Stomach (tissue), 9 donors: ENCODE measurements around the gene AP4E1. TPM values are rescaled to one million over a fixed set of nuclear protein-coding genes. Genes with fewer than 3 reads are reported as not detected.

Source experiments
- DNase-seq, 2 donors: peaks; one replicate each; pipeline versions ENCODE4 v3.0.0 to v3.0.0-alpha.2; 2013 to 2019
- H3K27ac ChIP-seq, 5 donors: fragments of 200-600 bp in 4 of 5; sonication (generic) in 4 of 5; one replicate each; pipeline ENCODE4 v1.5.1; 2013 to 2019; ENCODE audit warnings: mild to moderate bottlenecking in 1 of 5, moderate library complexity in 1 of 5
- H3K27me3 ChIP-seq, 3 donors: fragments of 200-600 bp; sonication (generic); one replicate each; pipeline ENCODE4 v1.5.1; 2017 to 2019; ENCODE audit warnings: mixed run types in 1 of 3
- H3K36me3 ChIP-seq, 4 donors: fragments of 200-600 bp; sonication (generic); 1 replicate in 3 of 4; 2 replicates in 1 of 4; pipeline ENCODE4 v1.5.1; 2016 to 2019
- H3K4me1 ChIP-seq, 4 donors: fragments of 200-600 bp; sonication (generic); one replicate each; pipeline ENCODE4 v1.5.1; 2016 to 2019
- H3K4me3 ChIP-seq, 4 donors: fragments of 200-600 bp; sonication (generic) in 3 of 4; one replicate each; pipeline ENCODE4 v1.5.1; 2016 to 2019; ENCODE audit warnings: mild to moderate bottlenecking in 1 of 4
- H3K9me3 ChIP-seq, 4 donors: fragments of 200-600 bp; sonication (generic); one replicate each; pipeline ENCODE4 v1.5.1; 2016 to 2019
- CTCF ChIP-seq, 7 experiments: fragments of 450-650 bp in 4 of 7; fragments of 200-600 bp in 3 of 7; sonication (generic) in 3 of 7; IDR thresholded peaks; one replicate each; pipeline ENCODE4 v1.5.1; 2016 to 2019; ENCODE audit warnings: antibody characterized with exemption in 7 of 7, control low read depth in 2 of 7, mild to moderate bottlenecking in 1 of 7
- EP300 ChIP-seq: sonication (generic); formaldehyde crosslinking; IDR thresholded peaks from one replicate; pipeline ENCODE4 v1.6.1; 2017; ENCODE audit warnings: antibody characterized with exemption
- POLR2A ChIP-seq, 4 donors: fragments of 450-650 bp; IDR thresholded peaks; one replicate each; pipeline ENCODE4 v1.6.1; 2016; ENCODE audit warnings: antibody characterized with exemption in 4 of 4, control low read depth in 2 of 4, mild to moderate bottlenecking in 1 of 4, moderate library complexity in 1 of 4
- POLR2AphosphoS5 ChIP-seq, 3 donors: sonication (generic); formaldehyde crosslinking; IDR thresholded peaks; one replicate each; pipeline ENCODE4 v1.6.1; 2016; ENCODE audit warnings: antibody characterized with exemption in 3 of 3
- WGBS, 5 donors: extraction: QIAGEN DNeasy Blood & Tissue Kit in 3 of 5; methylation state at CpG; one replicate each; pipeline versions ENCODE4 v1.1.5 to v1.1.7; 2013 to 2018; 5-methylcytosine and 5-hydroxymethylcytosine counted together
- intact Hi-C: fragments of 100-400 bp; cut with DNase I; formaldehyde crosslinking; loops from one replicate; pipeline ENCODE4 v1.15.1; 2023; ENCODE audit warnings: low total_unique reads
- polyA plus RNA-seq, 3 donors: library from polyadenylated mRNA; stranded (reverse); fragments of 200-250 nt; gene quantifications; one replicate each; pipeline ENCODE4 v1.2.3, GENCODE V29; 2013
- total RNA-seq, 5 donors: library from RNA; depleted of rRNA; stranded (reverse); fragments of >200 nt; gene quantifications; one replicate each; pipeline versions ENCODE4 v1.1.0 to v1.2.3, GENCODE V29; 2014 to 2016
- donor health status: healthy with polysubstance abuse.
- donor health status: Bipolar disorder and iron deficiency.
- donor health status: healthy.

Gene AP4E1
- total and polyA plus RNA-seq, 8 donors: 1.8 to 31.9 (median 7.6) TPM

GRCh38 chr15:51046016-51046415, 137.5 kb downstream of the AP4E1 start:
- intact Hi-C loops: no loop called here
- TF ChIP-seq EP300: no peak
- TF ChIP-seq CTCF (IDR thresholded peaks at IDR 0.05): no peak
- no peak for TF ChIP-seq POLR2A (IDR thresholded peaks at IDR 0.05)
- no peak for TF ChIP-seq POLR2AphosphoS5 (IDR thresholded peaks at IDR 0.05)
- Histone ChIP-seq H3K9me3 (no peaks in the 10 kb centered on the region), H3K27ac (no peak overlapping the region), H3K4me3 (no peak overlapping the region), H3K4me1 (peaks cover 8 to 25% (median 14%) of the 10 kb centered on the region in 4 donors), H3K27me3 (no peaks in the 10 kb centered on the region), H3K36me3 (no peaks in the 10 kb centered on the region)
- no peak for DNase-seq
- WGBS, 5 donors: 76 to 95% (median 95%) methylated on average over 2 of the region's 2 CpGs

- intact Hi-C loops: no loop called here
- H3K9me3 ChIP-seq: no peaks in the 10 kb centered on the region
- DNase-seq: peak; percentile 30 to 77
- H3K4me3 ChIP-seq: no peak overlapping the region
- peaks cover 10 to 30% (median 17%) of the 10 kb centered on the region in 4 donors for H3K4me1 ChIP-seq
- 29 to 39% (median 30%) methylated on average over 3 of the region's 3 CpGs for WGBS, 5 donors
- H3K36me3 ChIP-seq: no peaks in the 10 kb centered on the region
- no peaks in the 10 kb centered on the region for H3K27me3 ChIP-seq
- H3K27ac ChIP-seq: peak overlapping the region in 3 of 5 donors; percentile 19 to 49 (median 27)
- no peak for TF ChIP-seq POLR2A (IDR thresholded peaks at IDR 0.05)
- TF ChIP-seq POLR2AphosphoS5 (IDR thresholded peaks at IDR 0.05): no peak
- TF ChIP-seq EP300: no peak
- TF ChIP-seq CTCF (IDR thresholded peaks at IDR 0.05): no peak
Measured at GRCh38 chr15:51046799-51047449, 138.4 kb downstream of the AP4E1 start.

GRCh38 chr15:51048308-51048707, 139.8 kb downstream of the AP4E1 start:
- TF ChIP-seq POLR2AphosphoS5 (IDR thresholded peaks at IDR 0.05) (no peak), EP300 (no peak), POLR2A (IDR thresholded peaks at IDR 0.05) (no peak), CTCF (IDR thresholded peaks at IDR 0.05) (no peak)
- no peaks in the 10 kb centered on the region for H3K36me3 ChIP-seq

GRCh38 chr15:51049081-51049480, 140.6 kb downstream of the AP4E1 start:
- Histone ChIP-seq H3K27ac (no peak overlapping the region), H3K4me3 (no peak overlapping the region), H3K9me3 (no peaks in the 10 kb centered on the region), H3K27me3 (no peaks in the 10 kb centered on the region), H3K36me3 (no peaks in the 10 kb centered on the region), H3K4me1 (peaks cover 13 to 35% (median 22%) of the 10 kb centered on the region in 4 donors)
- TF ChIP-seq EP300: no peak
- TF ChIP-seq POLR2AphosphoS5 (IDR thresholded peaks at IDR 0.05): no peak
- TF ChIP-seq POLR2A (IDR thresholded peaks at IDR 0.05): no peak
- no peak for TF ChIP-seq CTCF (IDR thresholded peaks at IDR 0.05)
- intact Hi-C loops: no loop called here
- no peak for DNase-seq
- 75 to 88% (median 81%) methylated on average over 2 of the region's 2 CpGs for WGBS, 5 donors

More at GRCh38 chr15:51048308-51048707, 139.8 kb downstream of the AP4E1 start:
- Histone ChIP-seq H3K4me3 (no peak overlapping the region), H3K27me3 (no peaks in the 10 kb centered on the region), H3K4me1 (peaks cover 13 to 35% (median 22%) of the 10 kb centered on the region in 4 donors), H3K27ac (no peak overlapping the region), H3K9me3 (no peaks in the 10 kb centered on the region)
- DNase-seq: no peak
- intact Hi-C loops: no loop called here
